Gastroesophageal sphincter (tissue), 4 donors: ENCODE data around the gene CA9. TPM values are rescaled to one million over a fixed set of nuclear protein-coding genes. Genes with fewer than 3 reads are reported as not detected.

Experiments used
- ATAC-seq: fragments of 150-250 bp; one replicate; pipeline ENCODE4 v1.9.1; 2016; ENCODE audit warnings: mild to moderate bottlenecking, moderate library complexity
- H3K27ac ChIP-seq, 4 donors: fragments of 200-600 bp; sonication (generic) in 3 of 4; 1 replicate in 3 of 4; 2 replicates in 1 of 4; pipeline ENCODE4 v1.5.1; 2016 to 2019
- H3K27me3 ChIP-seq: fragments of 200-600 bp; sonication (generic); one replicate; pipeline ENCODE4 v1.5.1; 2019
- H3K36me3 ChIP-seq, 2 donors: fragments of 200-600 bp; sonication (generic); one replicate each; pipeline ENCODE4 v1.5.1; 2019; ENCODE audit warnings: control low read depth in 1 of 2
- H3K4me1 ChIP-seq, 3 donors: fragments of 200-600 bp; sonication (generic); 1 replicate in 2 of 3; 2 replicates in 1 of 3; pipeline ENCODE4 v1.5.1; 2016 to 2019; ENCODE audit warnings: control low read depth in 2 of 3
- H3K4me3 ChIP-seq, 2 donors: fragments of 200-600 bp; sonication (generic); one replicate each; pipeline ENCODE4 v1.5.1; 2019; ENCODE audit warnings: mild to moderate bottlenecking in 1 of 2, moderate library complexity in 1 of 2
- H3K9me3 ChIP-seq, 3 donors: fragments of 200-600 bp; sonication (generic); one replicate each; pipeline ENCODE4 v1.5.1; 2017 to 2019; ENCODE audit warnings: control low read depth in 2 of 3
- EP300 ChIP-seq: sonication (generic); formaldehyde crosslinking; IDR thresholded peaks from one replicate; pipeline ENCODE4 v1.6.1; 2017; ENCODE audit warnings: antibody characterized with exemption, mild to moderate bottlenecking
- POLR2A ChIP-seq, 2 donors: fragments of 450-650 bp; IDR thresholded peaks; one replicate each; pipeline ENCODE4 v1.6.1; 2017; ENCODE audit warnings: antibody characterized with exemption in 2 of 2, mild to moderate bottlenecking in 2 of 2, moderate library complexity in 1 of 2
- POLR2AphosphoS5 ChIP-seq: sonication (generic); formaldehyde crosslinking; IDR thresholded peaks from one replicate; pipeline ENCODE4 v1.6.1; 2017; ENCODE audit warnings: antibody characterized with exemption
- WGBS, 2 donors: methylation state at CpG; one replicate each; pipeline ENCODE4 v1.1.5; 2018; ENCODE audit warnings: low coverage in 1 of 2; 5-methylcytosine and 5-hydroxymethylcytosine counted together
- total RNA-seq, 4 donors: library from RNA; depleted of rRNA; stranded (reverse); fragments of >200 nt; gene quantifications; one replicate each; pipeline ENCODE4 v1.1.0, GENCODE V29; 2016
- TF ChIP-seq, protein P1 (sequence below), 4 experiments: fragments of 200-600 bp in 2 of 4; fragments of 450-650 bp in 2 of 4; sonication (generic) in 1 of 4; IDR thresholded peaks; one replicate each; pipeline ENCODE4 v1.5.1; 2017 to 2019; ENCODE audit warnings: antibody characterized with exemption in 4 of 4, mild to moderate bottlenecking in 2 of 4, moderate library complexity in 2 of 4

CA9 gene
- total RNA-seq, 4 donors from 2014 or later, result 3.9 TPM; not detected in 3

DNA sequence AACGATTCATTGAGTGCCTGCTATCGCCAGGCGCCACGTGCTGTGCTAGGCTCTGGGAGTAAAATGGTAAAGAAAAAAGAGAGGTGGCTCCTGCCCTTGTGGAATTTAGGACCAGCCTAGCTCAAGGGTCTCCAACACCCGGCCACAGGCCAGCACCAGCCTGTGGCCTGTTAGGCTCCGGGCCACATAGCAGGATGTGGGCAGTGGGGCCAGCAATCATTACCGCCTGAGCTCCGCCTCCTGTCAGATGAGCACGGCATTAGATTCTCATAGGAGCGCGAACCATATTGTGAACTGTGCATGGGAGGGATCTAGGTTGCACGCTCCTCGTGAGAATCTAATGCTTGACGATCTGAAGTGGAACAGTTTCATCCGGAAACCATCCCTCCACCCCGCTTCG, 17.4 kb upstream of the CA9 start:
- Histone ChIP-seq H3K36me3 (peaks cover 0 to 11% of the 10 kb centered on the region in 2 donors), H3K27me3 (no peaks in the 10 kb centered on the region), H3K4me3 (no peak overlapping the region), H3K4me1 (peaks cover 0 to 39% (median under 1%) of the 10 kb centered on the region in 3 donors), H3K27ac (peak overlapping the region; percentile 94 to 100 (median 100)), H3K9me3 (no peaks in the 10 kb centered on the region)
- ATAC-seq, result no peak
- 80% methylated on average over 8 of the region's 17 CpGs; no CpG with 5 or more reads in 1 of the 2 donors for WGBS, 2 donors
- TF ChIP-seq, protein P1, sequence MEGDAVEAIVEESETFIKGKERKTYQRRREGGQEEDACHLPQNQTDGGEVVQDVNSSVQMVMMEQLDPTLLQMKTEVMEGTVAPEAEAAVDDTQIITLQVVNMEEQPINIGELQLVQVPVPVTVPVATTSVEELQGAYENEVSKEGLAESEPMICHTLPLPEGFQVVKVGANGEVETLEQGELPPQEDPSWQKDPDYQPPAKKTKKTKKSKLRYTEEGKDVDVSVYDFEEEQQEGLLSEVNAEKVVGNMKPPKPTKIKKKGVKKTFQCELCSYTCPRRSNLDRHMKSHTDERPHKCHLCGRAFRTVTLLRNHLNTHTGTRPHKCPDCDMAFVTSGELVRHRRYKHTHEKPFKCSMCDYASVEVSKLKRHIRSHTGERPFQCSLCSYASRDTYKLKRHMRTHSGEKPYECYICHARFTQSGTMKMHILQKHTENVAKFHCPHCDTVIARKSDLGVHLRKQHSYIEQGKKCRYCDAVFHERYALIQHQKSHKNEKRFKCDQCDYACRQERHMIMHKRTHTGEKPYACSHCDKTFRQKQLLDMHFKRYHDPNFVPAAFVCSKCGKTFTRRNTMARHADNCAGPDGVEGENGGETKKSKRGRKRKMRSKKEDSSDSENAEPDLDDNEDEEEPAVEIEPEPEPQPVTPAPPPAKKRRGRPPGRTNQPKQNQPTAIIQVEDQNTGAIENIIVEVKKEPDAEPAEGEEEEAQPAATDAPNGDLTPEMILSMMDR (IDR thresholded peaks at IDR 0.05), result no peak
- TF ChIP-seq EP300 (no peak), POLR2A (IDR thresholded peaks at IDR 0.05) (no peak), POLR2AphosphoS5 (no peak)

DNA sequence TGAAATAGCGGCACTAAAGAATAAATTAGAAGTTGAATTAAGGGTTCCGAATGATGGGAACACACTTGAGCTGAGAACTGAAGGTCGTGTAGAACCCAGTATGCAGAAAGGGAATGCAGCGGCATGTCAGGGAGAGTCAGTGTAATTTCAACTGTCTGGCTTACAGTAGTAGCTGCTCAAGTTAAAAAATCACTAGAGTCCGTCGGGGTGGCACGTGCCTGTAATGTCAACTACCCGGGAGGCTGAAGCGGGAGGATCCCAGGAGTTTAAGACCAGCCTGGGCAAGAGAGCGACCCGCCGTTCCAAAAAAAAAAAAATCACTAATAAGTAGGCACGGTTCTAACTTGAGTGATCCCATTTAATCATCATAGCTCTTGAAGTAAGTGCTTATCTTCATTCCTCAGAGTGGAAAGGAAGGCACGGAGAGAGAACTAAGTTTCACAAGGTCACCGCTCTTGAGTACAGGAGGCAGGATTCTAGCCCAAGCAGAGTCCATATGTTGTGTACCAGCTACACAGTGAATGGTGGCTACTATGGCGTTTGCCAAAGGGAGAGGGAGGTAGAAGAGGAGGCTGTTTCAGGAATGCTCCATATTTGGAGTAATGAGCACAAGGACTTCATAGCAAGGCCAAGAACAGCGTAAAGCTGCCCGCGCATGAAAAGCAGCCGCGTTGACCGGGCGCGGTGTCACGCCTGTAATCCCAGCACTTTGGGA, 16.7 kb upstream of the CA9 start:
- H3K4me1 ChIP-seq, result peaks cover 0 to 45% (median 7%) of the 10 kb centered on the region in 3 donors
- H3K36me3 ChIP-seq, result peaks cover 0 to 11% of the 10 kb centered on the region in 2 donors
- peak overlapping the region; percentile 94 to 100 (median 100) for H3K27ac ChIP-seq
- no peaks in the 10 kb centered on the region for H3K27me3 ChIP-seq
- H3K9me3 ChIP-seq, result no peaks in the 10 kb centered on the region
- TF ChIP-seq EP300 (no peak), POLR2A (IDR thresholded peaks at IDR 0.05) (no peak), POLR2AphosphoS5 (no peak)
- TF ChIP-seq, protein P1 (IDR thresholded peaks at IDR 0.05), result no peak
- WGBS, 2 donors, result 18 to 20% methylated on average over 12 to 24 of the region's 25 CpGs
- peak; percentile 19 for ATAC-seq
- H3K4me3 ChIP-seq, result peak overlapping the region; percentile 1 to 97

DNA sequence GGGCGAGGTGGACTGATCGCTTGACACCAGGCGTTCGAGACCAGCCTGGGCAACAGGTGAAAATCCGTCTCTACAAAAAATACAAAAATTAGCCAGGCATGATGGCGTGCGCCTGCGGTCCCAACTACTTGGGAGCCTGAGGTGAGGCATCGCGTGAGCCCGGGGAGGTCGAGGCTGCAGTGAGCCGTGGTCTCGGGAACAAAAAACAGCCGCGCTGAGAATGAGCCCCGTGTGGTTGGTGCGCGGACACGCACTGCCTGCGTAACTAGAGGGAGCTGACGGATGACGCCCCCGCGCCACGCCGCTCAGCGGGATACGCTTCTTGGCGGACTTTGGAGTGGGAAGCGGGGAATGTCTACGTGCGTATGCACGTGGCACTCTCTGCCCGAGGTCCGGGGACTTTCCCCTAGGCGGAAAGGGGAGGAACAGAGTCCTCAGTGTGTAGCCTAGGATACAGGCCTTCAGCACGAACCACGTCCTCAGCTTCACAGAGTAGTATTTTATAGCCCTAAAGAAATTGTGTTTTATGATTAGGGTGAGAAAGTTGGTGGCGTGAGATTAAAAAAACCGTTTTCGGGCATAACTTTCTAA, 16.1 kb upstream of the CA9 start, which contains the start of gene RMRP:
Gene RMRP (minus strand): TSS at position 474 of the 591 bp plus-strand sequence.
- 0% methylated on average over 20 to 21 of the region's 42 CpGs for WGBS, 2 donors
- H3K36me3 ChIP-seq, result peaks cover 0 to 11% of the 10 kb centered on the region in 2 donors
- peak within 1 kb of the TSS; percentile 94 to 100 (median 100) for H3K27ac ChIP-seq
- peak; percentile 93 for ATAC-seq
- no peaks in the 10 kb centered on the region for H3K27me3 ChIP-seq
- H3K4me3 ChIP-seq, result peak within 1 kb of the TSS; percentile 70 to 97
- H3K9me3 ChIP-seq, result no peaks in the 10 kb centered on the region
- peaks cover 0 to 52% (median 8%) of the 10 kb centered on the region in 3 donors for H3K4me1 ChIP-seq
- peak; percentile 96 for TF ChIP-seq POLR2AphosphoS5
- TF ChIP-seq EP300, result peak; percentile 95
- TF ChIP-seq, protein P1 (IDR thresholded peaks at IDR 0.05), result peak in 3 of 4 experiments; percentile 32 to 74 (median 71)
- peak; percentile 81 to 82 for TF ChIP-seq POLR2A (IDR thresholded peaks at IDR 0.05)

DNA sequence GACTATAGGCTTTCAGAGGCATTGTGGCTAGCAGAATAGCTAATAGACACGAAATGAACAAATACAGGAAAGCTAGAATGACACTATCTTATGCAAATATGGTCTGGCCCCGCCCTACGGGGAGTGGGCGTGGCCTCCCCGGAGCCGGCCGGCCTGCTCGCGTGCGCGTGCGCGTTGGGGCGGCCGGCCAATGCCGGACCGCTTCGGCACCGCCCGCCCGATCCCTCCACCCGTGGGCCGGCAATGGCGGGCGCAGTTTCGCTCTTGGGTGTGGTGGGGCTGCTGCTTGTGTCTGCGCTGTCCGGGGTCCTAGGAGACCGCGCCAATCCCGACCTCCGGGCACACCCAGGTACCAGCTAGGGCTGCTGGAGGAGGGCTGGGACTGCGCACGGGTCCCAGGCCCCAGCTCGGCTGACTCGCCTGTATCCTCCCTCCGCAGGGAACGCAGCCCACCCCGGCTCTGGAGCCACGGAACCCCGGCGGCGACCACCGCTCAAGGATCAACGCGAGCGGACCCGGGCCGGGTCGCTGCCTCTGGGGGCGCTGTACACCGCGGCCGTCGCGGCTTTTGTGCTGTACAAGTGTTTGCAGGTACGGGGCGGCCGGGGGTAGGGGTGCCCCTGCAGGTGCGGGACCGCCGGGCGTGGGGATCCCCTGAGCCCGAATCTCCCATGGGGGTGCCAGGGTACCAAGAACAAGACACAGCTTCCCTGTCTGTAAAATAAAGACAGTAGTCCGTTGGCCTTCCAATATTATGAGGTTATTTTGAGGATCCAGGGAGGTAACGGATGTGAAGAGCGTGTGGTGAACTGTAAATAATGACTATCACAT, 15.4 kb upstream of the CA9 start, which contains the start of gene CCDC107:
Gene CCDC107 (plus strand): TSS at position 156 of the 831 bp plus-strand sequence. CDS start 88 bp downstream, at position 244.
- ATAC-seq, result peak; percentile 76
- Histone ChIP-seq H3K36me3 (peaks cover 0 to 11% of the 10 kb centered on the region in 2 donors), H3K27ac (peak within 1 kb of the TSS; percentile 94 to 100 (median 100)), H3K4me3 (peak within 1 kb of the TSS; percentile 70 to 97), H3K9me3 (no peaks in the 10 kb centered on the region), H3K4me1 (peaks cover 0 to 59% (median 8%) of the 10 kb centered on the region in 3 donors), H3K27me3 (no peaks in the 10 kb centered on the region)
- TF ChIP-seq EP300 (no peak), POLR2AphosphoS5 (peak; percentile 88), POLR2A (IDR thresholded peaks at IDR 0.05) (peak; percentile 97)
- TF ChIP-seq, protein P1 (IDR thresholded peaks at IDR 0.05), result peak in 3 of 4 experiments; percentile 57 to 72 (median 69)
- WGBS, 2 donors, result 0 to 1% methylated on average over 7 to 18 of the region's 67 CpGs
